Esophagus mucosa (tissue), 1 donor: ENCODE measurements around the gene NEDD9. TPM values are rescaled to one million over a fixed set of nuclear protein-coding genes. Genes with fewer than 3 reads are reported as not detected.
A peak's percentile ranks its signal among the peaks of the same experiment; 100 is the strongest.

Experiments
- ATAC-seq: fragments of 200-7000 bp; cut with Tn5 transposase; one replicate; pipeline ENCODE4 v1.9.1; 2020
- total RNA-seq: library from RNA; stranded (reverse); gene quantifications from one replicate; pipeline ENCODE4 v1.2.4, GENCODE V29; 2023
- donor health status: DM: yes; HTN: yes; CAD: no.

NEDD9 gene
- total RNA-seq, 1 donor from 2014 or later, result 4.1 TPM

DNA sequence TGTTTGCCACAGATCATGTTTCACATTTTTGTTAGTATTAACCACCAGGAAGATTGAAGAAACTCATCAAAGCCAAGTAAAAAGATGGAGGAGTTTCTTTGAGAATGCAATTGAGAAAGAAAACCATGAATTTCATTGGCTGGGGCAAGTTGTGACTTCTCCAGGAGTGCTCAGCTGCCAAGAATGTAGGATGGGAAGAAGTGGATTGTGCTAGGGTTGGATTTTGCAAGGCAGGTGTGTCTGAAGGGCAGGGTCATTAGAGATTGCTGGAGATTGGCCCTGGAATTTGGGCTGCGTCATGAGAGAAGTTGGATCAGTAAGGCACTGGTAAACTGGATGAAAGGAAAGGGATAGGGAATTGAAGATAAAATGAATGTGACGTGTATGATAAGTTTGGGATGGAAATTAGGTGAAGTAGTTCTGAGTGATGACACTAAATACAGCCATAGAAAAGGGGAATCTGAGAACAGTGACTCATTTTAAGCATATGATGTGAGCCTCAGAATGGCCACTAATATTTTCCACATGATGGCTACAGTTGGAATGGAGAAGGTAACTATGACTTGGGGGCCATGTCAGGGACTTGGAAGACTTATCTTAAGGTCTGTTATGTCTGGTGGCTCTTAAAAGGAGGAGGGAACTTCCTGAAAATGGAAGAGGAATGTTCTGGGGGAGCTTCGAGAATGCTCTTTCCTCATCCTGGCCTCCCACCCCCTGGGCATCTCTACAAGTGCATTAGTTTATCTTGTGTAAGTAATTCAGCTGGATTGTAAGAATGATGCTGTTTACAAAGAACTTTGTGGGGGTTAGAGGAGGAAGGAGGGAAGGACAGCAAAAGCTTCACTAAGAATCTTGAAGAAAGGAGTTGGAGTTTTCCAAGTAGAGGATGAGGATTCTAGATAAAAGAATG is 93.2 kb downstream of the NEDD9 start:
- ATAC-seq, result peak; percentile 89

DNA sequence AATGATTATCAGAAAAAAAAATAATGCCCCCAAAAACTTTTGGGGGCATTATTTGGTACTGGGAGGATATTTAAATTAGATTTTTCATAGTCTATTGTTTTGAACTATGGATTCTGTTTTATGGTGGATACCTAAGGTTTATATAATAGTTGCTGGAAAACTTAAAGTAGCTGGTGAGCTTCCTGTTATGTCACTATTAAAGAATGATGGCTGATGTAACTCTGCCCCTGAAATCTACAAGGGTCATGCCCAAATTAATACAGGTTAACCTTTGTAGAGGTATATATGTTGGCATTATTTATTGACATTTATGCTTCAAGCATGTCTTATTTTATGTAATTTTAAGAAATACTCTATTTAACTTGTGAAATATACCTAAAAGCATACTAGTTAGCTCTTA is 95.7 kb downstream of the NEDD9 start:
- ATAC-seq, result no peak

Other genes starting within 250 kb of the NEDD9 start
- 0.04 TPM for gene ELOVL2, start 188.4 kb downstream of the NEDD9 start, total RNA-seq
- gene SMIM13, start 138.8 kb downstream of the NEDD9 start, total RNA-seq, result 5.5 TPM
- not detected for gene ERVFRD-1, start 120.9 kb downstream of the NEDD9 start, total RNA-seq